ENCODE data around the gene MYO6. TPM values are rescaled to one million over a fixed set of nuclear protein-coding genes. Genes with fewer than 3 reads are reported as not detected.

The MYO6 gene
- total and polyA plus RNA-seq, 2 of the 4 experiments (the other 2 are of a cell fraction), result 6.1 to 6.8 TPM

- Histone ChIP-seq H2AK9ac (replicated peaks; ENCODE audit: low read depth, low read length, poor library complexity) (no peak overlapping the region), H4K20me1 (ENCODE audit: insufficient read depth, low read length) (no peaks in the 10 kb centered on the region), H2BK5ac (ENCODE audit: low read depth, low read length, poor library complexity, severe bottlenecking) (no peak overlapping the region), H3K4me3 (ENCODE audit: insufficient read depth, low read depth, low read length) (no peak overlapping the region), H3K4me2 (ENCODE audit: low read depth, low read length) (no peak overlapping the region), H3K4me1 (ENCODE audit: control insufficient read depth, insufficient read depth, low read length) (no peaks in the 10 kb centered on the region), H3K79me1 (ENCODE audit: low read depth in 1 of 2, low read length in 2 of 2) (no peaks in the 10 kb centered on the region), H3K27me3 (ENCODE audit: control insufficient read depth, insufficient read depth, low read length) (no peaks in the 10 kb centered on the region), H3K36me3 (ENCODE audit: control insufficient read depth, insufficient read depth, low read length) (peaks cover 6% of the 10 kb centered on the region), H3K4ac (ENCODE audit: low read depth, low read length) (no peak overlapping the region), H3K23ac (ENCODE audit: low read depth, low read length) (no peak overlapping the region), H3K27ac (ENCODE audit: insufficient read depth, low read length) (no peak overlapping the region), H2AFZ (replicated peaks; ENCODE audit: low read length, poor library complexity) (no peak overlapping the region), H2BK120ac (ENCODE audit: low read depth, low read length) (no peak overlapping the region), H2BK15ac (ENCODE audit: low read depth, low read length) (no peak overlapping the region), H4K5ac (ENCODE audit: low read depth, low read length) (no peak overlapping the region), H4K8ac (ENCODE audit: low read depth in 2 of 2, low read length in 2 of 2) (no peak overlapping the region), H3K18ac (ENCODE audit: low read depth, low read length) (no peak overlapping the region), H2BK20ac (ENCODE audit: low read depth, low read length) (no peak overlapping the region), H3K9ac (ENCODE audit: low read depth, low read length) (no peak overlapping the region), H3K9me3 (ENCODE audit: control insufficient read depth, insufficient read depth, low read length) (no peaks in the 10 kb centered on the region), H3K9me1 (ENCODE audit: insufficient read depth, low read length) (peaks cover 3% of the 10 kb centered on the region; the same call in 1 of the 2 replicates), H2AK5ac (ENCODE audit: low read depth, low read length) (no peak overlapping the region), H3K56ac (ENCODE audit: extremely low read depth, insufficient read depth, low read length) (no peak overlapping the region), H4K91ac (ENCODE audit: insufficient read depth, low read depth, low read length) (no peak overlapping the region), H3K14ac (replicated peaks; ENCODE audit: low read depth, low read length) (no peak overlapping the region)
- intact Hi-C loops (cut with micrococcal nuclease) (no loop called here), dilution Hi-C loops (cut with HindIII; ENCODE audit: low sequenced_read_pairs, unreplicated experiment) (no loop called here), in situ Hi-C loops (cut with MboI; ENCODE audit: low sequenced_read_pairs) (no loop called here)
- ATAC-seq (ENCODE audit: low read depth), result no peak
- POLR2A ChIA-PET (ENCODE audit: unreplicated experiment), result no interaction called here
- no TSS peak for BruUV-seq (replicated peaks)
- CTCF ChIA-PET, result interaction anchor here (1.1 kb wide), 1 partner anchor 12 kb away, joined by 4 read pairs; no protein-coding TSS in a partner anchor
- no peak for DNase-seq
- TF ChIP-seq CTCF (conservative IDR thresholded peaks at IDR 0.05; ENCODE audit: low read depth, low read length) (no peak), FOS (IDR thresholded peaks at IDR 0.05; ENCODE audit: low read depth, low read length) (no peak), RAD21 (IDR thresholded peaks at IDR 0.05; ENCODE audit: low read length) (no peak), USF2 (IDR thresholded peaks at IDR 0.05; ENCODE audit: low read depth, low read length) (no peak), POLR2A (IDR thresholded peaks at IDR 0.05; ENCODE audit: low read depth, low read length) (no peak), MAFK (IDR thresholded peaks at IDR 0.05; ENCODE audit: low read depth, low read length) (no peak), SMC3 (IDR thresholded peaks at IDR 0.05; ENCODE audit: low read depth, low read length) (no peak)
Measured at GRCh38 chr6:75913040-75913439, 164.0 kb downstream of the MYO6 start.

Data from IMR-90 (cell line).